ENCODE data around the gene THAP12. TPM values are rescaled to one million over a fixed set of nuclear protein-coding genes. Genes with fewer than 3 reads are reported as not detected.

Gene THAP12
- total and polyA plus RNA-seq, 10 of the 15 experiments (the other 5 are each of a cell fraction or from before 2014, with no cell fraction given): 12.6 to 45.6 (median 22.3) TPM

GRCh38 chr11:76408171-76408965 lies 27.4 kb upstream of the THAP12 start:
- Histone ChIP-seq H3K36me3 (ENCODE audit: control insufficient read depth in 2 of 2, insufficient read depth in 2 of 2, low read length in 1 of 2) (no peaks in the 10 kb centered on the region), H4K20me1 (ENCODE audit: control insufficient read depth, insufficient read depth) (no peaks in the 10 kb centered on the region), H2AFZ (ENCODE audit: control insufficient read depth, low read depth, low read length) (no peak overlapping the region), H3K9me3 (replicated peaks; ENCODE audit: control insufficient read depth, insufficient read depth, low read length) (no peaks in the 10 kb centered on the region), H3K27me3 (replicated peaks in 1 of 2; ENCODE audit: control insufficient read depth in 2 of 2, insufficient read depth in 2 of 2, low read length in 1 of 2) (no peaks in the 10 kb centered on the region; a peak in 2 of 4 replicates), H3K9ac (ENCODE audit: control insufficient read depth, insufficient read depth, low read length) (no peak overlapping the region), H3K4me1 (ENCODE audit: control insufficient read depth, insufficient read depth, low read length) (no peaks in the 10 kb centered on the region), H3K79me2 (ENCODE audit: control insufficient read depth, insufficient read depth, low read length) (no peaks in the 10 kb centered on the region), H3K4me3 (no peak overlapping the region), H3K4me2 (ENCODE audit: control insufficient read depth, insufficient read depth) (no peak overlapping the region), H3K27ac (ENCODE audit: control insufficient read depth, insufficient read depth) (no peak overlapping the region)
- ChIA-PET SMC1A (ENCODE audit: uncharacterized antibody, unreplicated experiment) (no interaction called here), CTCF (interaction anchor here (0.6 kb wide), 1 partner anchor 613 kb away, joined by 3 read pairs; no protein-coding TSS in a partner anchor), POLR2A (no interaction called here), RAD21 (ENCODE audit: unreplicated experiment) (interaction anchor here (1.2 kb wide), 1 partner anchor 190 kb away, joined by 4 read pairs; no protein-coding TSS in a partner anchor)
- no peak for ATAC-seq
- BruUV-seq (replicated peaks): no TSS peak
- DNase-seq (ENCODE audit: low read depth, low spot score): no peak
- intact Hi-C loops (cut with micrococcal nuclease; ENCODE audit: unreplicated experiment): no loop called here
- no peak for FAIRE-seq
- 46% methylated on average over 7 of the region's 7 CpGs for WGBS (ENCODE audit: insufficient coverage, insufficient replicate concordance, low lambda C conversion rate, missing lambda C conversion rate)
- in situ Hi-C loops (cut with MboI): no loop called here
- TF ChIP-seq PBX3 (IDR thresholded peaks at IDR 0.05; ENCODE audit: insufficient replicate concordance, low read depth, low read length): no peak
- no peak for TF ChIP-seq TARDBP (IDR thresholded peaks at IDR 0.05; ENCODE audit: borderline replicate concordance)
- no peak for TF ChIP-seq ZBTB33 (IDR thresholded peaks at IDR 0.05)
- no peak for TF ChIP-seq ATF3 (IDR thresholded peaks at IDR 0.05; ENCODE audit: borderline replicate concordance, extremely low read depth, low read depth, low read length)
- TF ChIP-seq ZBED1 (IDR thresholded peaks at IDR 0.05; ENCODE audit: borderline replicate concordance): no peak
- no peak for TF ChIP-seq ATF2 (IDR thresholded peaks at IDR 0.05; ENCODE audit: low read length)
- TF ChIP-seq PAX8 (IDR thresholded peaks at IDR 0.05): no peak
- TF ChIP-seq NR2C1 (IDR thresholded peaks at IDR 0.05): no peak
- no peak for TF ChIP-seq BACH1 (IDR thresholded peaks at IDR 0.05; ENCODE audit: borderline replicate concordance)
- no peak for TF ChIP-seq NKRF (conservative IDR thresholded peaks at IDR 0.05)
- TF ChIP-seq FOXK2 (IDR thresholded peaks at IDR 0.05): no peak
- TF ChIP-seq HCFC1 (IDR thresholded peaks at IDR 0.05; ENCODE audit: low read length): no peak
- no peak for TF ChIP-seq IKZF2 (IDR thresholded peaks at IDR 0.05)
- no peak for TF ChIP-seq SIX5 (IDR thresholded peaks at IDR 0.05; ENCODE audit: low read depth, low read length, severe bottlenecking)
- TF ChIP-seq SP1 (IDR thresholded peaks at IDR 0.05; ENCODE audit: low read depth, low read length): no peak
- TF ChIP-seq NR2C2 (IDR thresholded peaks at IDR 0.05; ENCODE audit: borderline replicate concordance, control insufficient read depth, insufficient read length, low read depth): no peak
- no peak for TF ChIP-seq EP300 (IDR thresholded peaks at IDR 0.05; ENCODE audit: borderline replicate concordance in 1 of 2, control insufficient read depth in 1 of 2, low read depth in 2 of 2, low read length in 2 of 2)
- no peak for TF ChIP-seq CREM (IDR thresholded peaks at IDR 0.05; ENCODE audit: low read depth)

Measured in GM12878 (cell line).